HG02798 (cell line): ENCODE results near the gene SEPTIN8.
A peak's percentile ranks its signal among the peaks of the same experiment; 100 is the strongest.

Source experiments
- ATAC-seq: cut with Tn5 transposase; IDR thresholded peaks from one replicate; pipeline ENCODE4 v1.9.1; 2021; ENCODE audit warnings: mild to moderate bottlenecking; ENCODE audit not compliant: unreplicated experiment, poor library complexity

The SEPTIN8 gene

DNA sequence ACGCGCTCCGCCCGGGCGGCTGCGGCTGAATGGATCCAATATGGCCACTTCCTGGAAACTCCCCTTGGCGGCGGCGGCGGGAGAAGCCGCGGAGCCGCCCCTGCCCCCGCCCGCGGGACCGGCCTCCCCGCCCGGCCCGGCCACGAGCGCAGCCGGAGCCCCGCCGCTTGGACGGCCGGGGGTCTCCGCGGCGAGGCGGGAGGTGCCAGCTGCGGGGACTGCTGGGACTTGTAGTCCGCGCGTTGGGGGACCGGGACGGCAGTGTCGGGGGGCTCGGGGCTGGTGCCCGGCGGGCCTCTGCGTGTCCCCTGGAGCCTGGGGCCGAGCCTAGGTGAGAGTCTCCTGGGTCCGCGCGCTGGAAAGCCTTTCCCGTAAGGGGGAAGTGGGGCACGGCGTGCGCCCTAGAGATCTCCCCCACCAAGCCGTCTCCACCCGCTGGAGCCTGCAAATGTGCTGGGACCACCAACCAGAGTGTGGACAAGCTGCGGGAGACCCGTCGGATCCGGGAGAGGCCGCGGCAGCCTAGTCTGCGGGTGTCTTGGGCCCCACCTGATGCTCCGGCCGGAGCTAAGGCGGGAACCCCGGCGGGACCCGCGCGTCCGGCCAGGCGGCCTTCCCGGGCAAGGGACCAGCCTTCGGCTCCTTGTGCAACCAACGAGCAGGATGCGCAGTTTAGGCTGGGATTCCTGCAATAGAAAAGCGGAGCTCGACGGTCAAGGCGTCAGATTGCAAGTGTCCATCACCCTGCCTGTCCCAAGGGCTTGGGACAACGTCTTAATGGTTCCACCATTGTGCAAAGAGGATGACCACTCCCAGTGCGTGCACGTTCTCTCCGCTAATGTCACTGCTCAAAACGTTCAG is at the start of gene SEPTIN8:
Gene SEPTIN8, minus strand, starts transcription at position 31 of the 861 bp plus-strand sequence. CDS start 102 bp downstream, outside the sequence.
- ATAC-seq: peak; percentile 68

- no peak for ATAC-seq
These were observed 49.5 kb upstream of the SEPTIN8 start for GRCh38 chr5:132826424-132827082.

DNA sequence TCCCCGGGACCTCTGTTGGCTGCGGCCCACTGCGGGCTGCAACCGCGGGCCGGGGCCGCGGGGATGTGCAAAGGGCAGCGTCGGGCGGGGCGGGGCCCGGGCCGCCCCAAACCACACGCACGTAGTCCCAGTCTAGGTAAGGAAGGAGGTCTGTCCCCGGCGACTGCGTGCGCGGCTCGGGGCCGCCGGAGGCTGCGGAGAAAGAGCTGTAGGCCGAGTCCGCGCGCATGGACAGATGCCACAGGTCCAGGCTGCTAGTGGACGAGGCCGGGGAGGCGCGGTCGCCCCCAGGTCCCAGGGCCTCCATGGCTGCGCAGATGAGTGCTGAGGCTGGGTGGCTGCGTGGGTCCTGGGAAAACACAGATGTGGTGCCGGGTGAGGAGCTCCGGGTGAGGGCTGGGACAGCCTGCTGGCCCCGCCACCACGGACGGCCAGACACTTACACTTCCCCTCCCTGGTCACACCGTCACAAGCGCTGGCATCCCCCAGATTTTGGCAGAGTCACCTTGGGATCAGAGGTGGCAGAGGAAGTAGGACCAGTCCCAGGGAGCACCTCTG is 48.9 kb upstream of the SEPTIN8 start:
- no peak for ATAC-seq

DNA sequence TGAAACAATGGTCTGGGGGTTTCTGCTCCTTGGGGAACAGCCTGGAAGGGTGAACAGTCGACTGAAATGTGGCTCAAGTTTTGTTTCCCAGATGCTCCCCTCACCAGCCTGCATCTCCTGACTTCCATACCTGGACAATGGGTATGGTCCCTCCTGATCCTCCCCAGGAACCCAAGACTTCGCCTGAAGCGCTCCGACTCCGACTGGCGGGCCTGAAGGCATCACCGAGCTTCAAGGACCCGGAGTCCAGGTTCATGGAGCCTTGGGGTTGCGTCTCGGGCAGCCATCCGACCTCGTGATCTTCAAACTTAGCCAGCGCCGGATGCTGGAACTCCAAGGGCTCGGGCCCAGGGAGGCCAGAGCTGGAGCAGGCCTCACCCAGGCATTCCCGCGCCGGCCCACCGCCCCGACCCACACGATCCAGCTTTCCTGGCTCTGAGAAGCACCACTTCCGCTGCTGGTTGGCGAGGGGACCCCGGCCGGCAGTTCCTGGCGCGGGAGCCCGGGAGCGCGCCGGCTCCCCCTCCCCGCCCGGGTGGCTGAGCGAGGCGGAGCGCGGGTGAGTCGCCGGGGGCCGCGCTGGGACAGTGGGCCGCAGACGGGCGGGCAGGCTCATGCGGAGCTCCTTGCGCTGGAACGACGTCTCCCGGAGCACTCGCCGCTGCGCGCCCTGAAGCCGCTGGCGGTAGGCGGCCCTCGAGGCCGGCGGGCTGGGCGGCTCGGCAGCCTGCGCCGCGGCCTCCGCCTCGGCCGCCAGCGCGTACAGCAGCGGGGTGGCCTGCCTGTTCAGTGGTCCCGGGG is 48.2 kb upstream of the SEPTIN8 start:
- ATAC-seq: no peak

GRCh38 chr5:132824426-132824825 is 47.4 kb upstream of the SEPTIN8 start:
- no peak for ATAC-seq

DNA sequence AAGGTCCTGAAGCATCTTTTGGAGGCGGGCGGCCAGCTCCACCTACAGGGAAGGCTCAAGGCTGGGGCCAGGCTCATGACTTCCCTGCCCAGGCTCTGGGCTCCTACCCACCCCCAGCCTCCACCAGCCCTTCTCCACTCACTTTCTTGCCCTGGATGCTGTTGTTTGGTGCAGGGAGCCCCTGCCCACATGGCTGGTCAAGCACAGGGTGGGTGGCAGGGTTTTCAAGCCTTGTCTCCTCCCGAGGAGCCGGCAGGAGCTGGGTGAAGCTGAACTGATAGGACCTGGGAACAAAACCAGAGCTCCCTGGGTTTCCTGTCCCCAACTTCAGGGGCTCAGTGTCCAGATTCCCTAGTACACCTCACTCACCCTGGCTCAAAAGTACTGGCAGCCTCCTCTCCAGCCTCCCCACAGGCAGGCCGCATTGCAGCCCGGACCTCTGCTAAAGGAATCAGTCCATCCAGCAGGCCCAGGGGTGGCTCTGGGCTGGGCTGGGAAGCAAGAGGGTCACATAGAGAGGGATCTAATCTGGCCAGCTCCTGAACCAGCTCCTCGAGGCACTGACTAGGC is 46.5 kb upstream of the SEPTIN8 start:
- ATAC-seq: no peak

DNA sequence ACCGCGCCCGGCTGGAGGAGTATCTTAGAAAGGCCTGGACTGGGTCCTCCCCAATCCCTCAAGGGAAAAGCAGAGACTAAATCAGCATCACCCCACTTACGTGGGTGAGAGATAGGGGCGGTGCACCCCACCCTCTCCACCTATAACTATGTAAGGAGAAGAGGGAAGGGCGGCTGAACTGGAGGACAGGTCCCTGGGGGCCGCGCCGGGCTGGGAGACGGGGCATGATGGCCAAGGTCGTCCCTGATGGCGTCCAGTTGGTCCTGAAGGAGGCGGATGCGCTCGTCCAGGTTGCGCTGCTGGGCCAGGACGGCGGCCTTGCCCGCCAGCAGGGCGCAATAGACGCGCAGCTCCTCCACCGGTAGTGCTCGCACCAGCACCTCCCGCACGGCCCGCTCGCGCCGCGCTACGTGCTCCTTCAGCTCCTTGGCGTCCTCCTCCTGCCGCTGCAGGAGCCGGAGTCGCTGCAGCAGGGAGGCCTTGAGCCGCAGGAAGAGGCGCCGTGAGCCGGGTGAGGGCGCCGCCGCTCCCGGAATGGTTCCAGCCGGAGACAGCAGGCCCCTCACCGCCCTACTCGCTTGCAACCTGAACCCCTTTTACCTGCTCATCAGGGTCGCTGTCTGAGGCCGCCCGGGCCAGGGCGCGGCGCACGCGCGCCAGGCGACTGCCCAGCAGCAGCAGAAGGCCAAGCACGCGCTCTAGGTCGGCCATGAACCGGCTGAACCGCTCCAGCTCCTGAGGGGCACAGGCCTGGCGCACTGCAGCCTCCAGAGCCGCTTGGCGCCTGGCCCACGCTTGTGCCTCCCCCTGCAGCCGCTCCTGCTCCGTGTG is 45.8 kb upstream of the SEPTIN8 start:
- ATAC-seq: no peak

GRCh38 chr5:132821791-132822190 is 44.8 kb upstream of the SEPTIN8 start:
- ATAC-seq: no peak

DNA sequence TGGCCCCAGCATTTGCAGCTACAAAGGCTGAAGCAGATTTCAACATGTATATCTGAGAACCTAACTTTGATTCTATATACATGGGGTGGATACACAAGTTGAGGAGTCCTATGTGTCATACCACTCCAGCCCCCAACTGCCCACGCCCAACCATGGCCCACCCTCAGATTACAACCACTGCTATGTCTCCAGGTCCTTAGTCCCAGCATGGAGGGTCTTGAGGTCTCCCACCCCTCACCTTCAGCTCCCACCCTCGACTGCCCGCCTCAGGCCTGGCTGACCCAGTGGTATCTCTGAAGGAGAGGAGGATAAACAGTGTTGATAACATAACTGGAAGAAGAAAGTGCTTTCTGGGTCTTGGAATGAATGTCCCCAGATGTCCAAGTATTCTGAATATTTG is 44.3 kb upstream of the SEPTIN8 start:
- no peak for ATAC-seq

GRCh38 chr5:132820162-132820754 is 43.2 kb upstream of the SEPTIN8 start:
- ATAC-seq: peak; percentile 87

DNA sequence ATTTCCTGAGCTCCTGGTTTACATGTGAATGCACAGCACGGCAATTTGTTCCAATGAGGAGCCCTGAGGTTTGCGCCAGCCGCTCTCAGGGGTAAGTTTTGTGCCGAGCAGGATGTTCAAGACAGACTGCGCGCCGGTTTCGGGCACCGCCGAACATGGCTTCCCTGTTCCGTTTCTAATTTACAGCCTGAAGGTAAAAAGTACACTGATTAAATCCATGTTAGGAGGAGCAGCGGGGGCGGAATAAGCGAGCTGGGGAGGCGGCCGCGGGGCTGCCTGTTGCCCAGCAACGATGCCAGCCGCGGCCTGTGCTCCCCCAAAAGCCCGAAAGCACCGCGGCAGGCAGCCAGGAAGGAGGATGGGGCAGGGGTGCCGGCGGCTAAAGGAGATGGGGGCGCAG is 42.4 kb upstream of the SEPTIN8 start:
- no peak for ATAC-seq

- ATAC-seq: no peak
These were observed 40.0 kb upstream of the SEPTIN8 start for GRCh38 chr5:132817011-132817410.

GRCh38 chr5:132816554-132816953 is 39.5 kb upstream of the SEPTIN8 start:
- ATAC-seq: no peak

- no peak for ATAC-seq
These were observed 39.0 kb upstream of the SEPTIN8 start for GRCh38 chr5:132816083-132816482.

GRCh38 chr5:132815454-132815853 is 38.4 kb upstream of the SEPTIN8 start:
- ATAC-seq: no peak

GRCh38 chr5:132814503-132815294 is 37.7 kb upstream of the SEPTIN8 start:
- no peak for ATAC-seq

DNA sequence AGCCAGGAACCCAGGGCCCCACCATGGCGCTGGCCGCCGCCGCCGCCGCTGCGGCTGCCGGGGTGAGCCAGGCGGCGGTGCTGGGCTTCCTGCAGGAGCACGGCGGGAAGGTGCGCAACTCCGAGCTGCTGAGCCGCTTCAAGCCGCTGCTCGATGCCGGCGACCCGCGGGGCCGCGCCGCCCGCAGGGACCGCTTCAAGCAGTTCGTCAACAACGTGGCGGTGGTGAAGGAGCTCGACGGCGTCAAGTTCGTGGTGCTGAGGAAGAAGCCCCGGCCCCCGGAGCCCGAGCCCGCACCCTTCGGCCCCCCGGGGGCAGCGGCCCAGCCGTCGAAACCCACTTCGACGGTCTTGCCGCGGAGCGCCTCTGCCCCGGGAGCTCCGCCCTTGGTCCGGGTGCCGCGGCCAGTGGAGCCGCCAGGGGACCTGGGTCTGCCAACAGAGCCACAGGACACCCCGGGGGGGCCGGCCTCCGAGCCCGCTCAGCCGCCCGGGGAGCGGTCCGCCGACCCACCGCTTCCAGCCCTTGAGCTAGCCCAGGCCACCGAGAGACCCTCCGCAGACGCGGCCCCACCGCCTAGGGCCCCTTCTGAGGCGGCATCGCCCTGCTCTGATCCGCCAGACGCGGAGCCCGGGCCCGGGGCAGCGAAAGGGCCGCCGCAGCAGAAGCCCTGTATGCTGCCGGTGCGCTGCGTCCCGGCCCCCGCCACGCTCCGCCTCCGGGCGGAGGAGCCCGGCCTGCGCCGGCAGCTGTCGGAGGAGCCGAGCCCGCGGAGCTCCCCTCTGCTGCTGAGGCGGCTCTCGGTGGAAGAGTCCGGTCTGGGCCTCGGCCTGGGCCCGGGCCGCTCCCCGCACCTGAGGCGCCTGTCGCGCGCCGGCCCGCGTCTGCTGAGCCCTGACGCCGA is 36.8 kb upstream of the SEPTIN8 start:
- no peak for ATAC-seq
